ENCODE results near the gene IMMP2L.
"Not testable (repeated sequence)": the region's sequence is repeated elsewhere in the genome, so short reads cannot be mapped to it uniquely, and the experiment has no call there.

IMMP2L gene

DNA sequence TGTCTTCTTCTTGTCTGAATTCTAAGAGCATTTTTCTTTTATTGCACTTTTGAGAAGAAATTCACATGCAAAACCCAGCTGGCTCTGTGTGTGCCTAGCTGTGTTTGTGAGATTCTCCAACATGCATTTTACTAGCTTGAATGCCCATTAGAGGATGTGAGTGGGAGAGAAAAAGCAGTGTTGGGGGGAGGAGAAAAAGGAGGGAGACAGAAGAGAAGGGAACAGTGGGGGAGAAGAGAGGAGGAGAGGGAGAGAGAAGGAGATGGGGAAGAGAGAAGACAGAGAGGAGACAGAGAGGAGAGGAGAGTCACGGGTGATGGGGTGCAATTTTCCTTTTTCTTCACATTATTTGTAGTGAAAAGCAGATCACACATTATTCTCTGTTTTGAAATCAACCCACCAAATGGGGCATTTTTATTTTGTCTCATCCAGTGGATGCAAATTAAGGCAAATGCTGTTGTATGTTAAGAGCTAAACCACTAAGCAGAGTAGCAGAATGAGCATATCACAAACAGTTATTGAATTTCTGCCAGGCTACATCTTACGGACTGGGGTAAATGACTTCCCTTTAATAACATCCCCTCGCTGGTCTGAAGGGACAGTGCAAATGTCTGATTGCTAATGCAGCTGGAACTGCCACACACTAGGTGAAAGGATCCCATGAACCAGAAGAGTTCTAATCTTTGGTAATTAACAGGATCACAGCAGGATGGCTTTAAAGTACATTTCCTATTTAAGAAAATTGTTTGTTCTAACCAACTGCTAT lies 470.5 kb downstream of the IMMP2L start:
- peak; percentile 80 for DNase-seq

DNA sequence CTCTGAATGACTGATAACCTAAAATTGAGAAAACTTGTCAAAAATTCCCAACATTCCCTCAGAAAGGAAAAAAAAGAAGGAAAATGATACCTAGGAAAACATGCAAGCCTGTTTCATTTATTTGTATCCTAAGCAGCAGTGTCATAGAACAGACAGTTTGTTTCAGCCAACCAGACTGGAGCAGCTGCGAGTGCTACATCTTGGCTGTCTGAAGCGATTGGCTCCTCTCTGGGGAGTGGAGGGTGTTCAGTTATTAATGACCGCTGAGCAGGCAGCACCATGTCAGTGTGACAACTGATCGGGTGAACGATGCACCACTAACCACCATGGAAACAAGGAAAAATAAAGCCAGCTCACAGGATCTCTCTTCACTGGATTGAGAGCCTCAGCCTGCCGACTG lies 471.4 kb downstream of the IMMP2L start, which contains the start of gene LRRN3:
LRRN3 (plus strand) TSS at position 282 of the 400 bp plus-strand sequence. CDS start 31,646 bp downstream, outside the sequence.
- peak; percentile 77 for DNase-seq

DNA sequence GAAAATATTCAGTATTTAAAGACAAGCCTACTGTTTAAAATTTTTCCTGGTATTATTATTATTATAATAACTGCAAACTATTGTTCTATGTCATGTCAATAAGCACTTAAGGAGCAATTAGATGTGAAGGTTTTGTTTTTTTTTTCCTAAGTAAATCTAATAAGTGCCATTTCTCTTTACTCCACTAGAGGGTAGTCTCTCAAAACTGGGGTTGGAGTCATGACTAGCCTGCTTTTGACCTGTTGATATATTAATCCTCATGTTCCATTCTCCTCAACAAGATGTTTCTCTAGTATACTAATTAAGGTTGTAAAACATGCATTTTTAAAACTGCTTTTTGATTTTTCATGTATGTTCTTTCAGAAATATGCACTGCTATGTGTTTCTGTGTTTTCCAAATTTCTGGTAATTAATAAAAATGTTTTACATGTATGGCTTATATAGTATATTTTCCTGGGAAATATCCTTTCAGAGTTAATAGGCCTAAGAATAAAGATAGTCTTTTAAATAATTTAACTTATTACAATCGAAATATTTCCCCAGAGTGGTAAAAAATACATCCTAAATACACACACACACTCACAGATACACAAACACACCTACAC lies 472.4 kb downstream of the IMMP2L start:
- peak; percentile 72 for DNase-seq

DNA sequence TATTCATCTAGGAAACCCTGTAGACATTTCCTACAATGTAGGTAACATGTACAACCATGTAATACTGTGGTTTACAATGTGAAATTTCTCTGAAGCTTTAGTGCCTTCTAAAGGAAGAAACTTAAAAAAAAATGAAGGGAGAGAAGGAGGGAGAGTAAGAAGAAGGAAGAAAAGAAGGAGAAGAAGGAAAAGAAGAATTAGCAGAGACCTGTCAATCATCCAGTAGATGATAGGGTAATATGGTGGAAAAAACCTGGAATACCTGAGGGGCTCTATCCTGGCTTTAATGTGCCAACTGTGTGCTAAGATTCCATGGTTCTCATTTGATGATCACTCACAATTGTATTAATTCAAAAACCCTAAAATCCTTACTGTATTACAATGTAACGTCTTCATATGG lies 474.0 kb downstream of the IMMP2L start:
- DNase-seq = no peak

DNA sequence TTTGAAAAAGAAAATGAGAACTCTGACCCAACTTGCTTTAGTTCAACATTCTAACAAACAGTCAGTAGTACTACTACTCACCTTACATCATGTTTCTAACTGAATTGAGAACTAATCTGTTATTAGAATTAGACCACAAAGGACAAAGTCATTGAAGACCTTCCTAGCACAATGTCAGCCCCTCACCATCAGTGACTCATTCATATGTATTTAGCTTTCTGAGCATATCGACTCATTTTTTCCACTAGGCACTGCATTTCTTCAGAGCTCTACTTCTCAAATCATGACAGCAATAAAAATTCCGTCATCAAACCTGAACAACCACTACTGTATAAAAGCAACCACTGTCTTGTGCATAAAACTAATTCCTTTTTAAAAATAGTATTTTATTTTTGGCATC lies 475.8 kb downstream of the IMMP2L start:
- DNase-seq = no peak

DNA sequence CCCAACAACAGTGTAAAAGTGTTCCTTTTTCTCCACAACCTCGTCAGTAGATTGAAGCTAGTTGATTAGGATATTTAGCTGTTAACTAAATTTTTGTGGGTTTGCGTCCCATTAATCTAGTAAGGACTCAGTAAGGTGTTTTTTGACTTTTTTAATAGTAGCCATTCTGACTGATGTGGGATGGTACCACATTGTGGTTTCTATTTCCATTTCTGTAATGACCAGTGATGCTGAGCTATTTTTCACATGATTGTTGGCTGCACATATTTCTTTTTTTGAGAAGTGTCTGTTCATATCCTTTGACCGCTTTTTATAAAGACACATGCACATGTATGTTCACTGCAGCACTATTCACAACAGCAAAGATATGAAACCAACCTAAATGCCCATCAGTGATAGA lies 476.9 kb downstream of the IMMP2L start:
- no peak for DNase-seq

DNA sequence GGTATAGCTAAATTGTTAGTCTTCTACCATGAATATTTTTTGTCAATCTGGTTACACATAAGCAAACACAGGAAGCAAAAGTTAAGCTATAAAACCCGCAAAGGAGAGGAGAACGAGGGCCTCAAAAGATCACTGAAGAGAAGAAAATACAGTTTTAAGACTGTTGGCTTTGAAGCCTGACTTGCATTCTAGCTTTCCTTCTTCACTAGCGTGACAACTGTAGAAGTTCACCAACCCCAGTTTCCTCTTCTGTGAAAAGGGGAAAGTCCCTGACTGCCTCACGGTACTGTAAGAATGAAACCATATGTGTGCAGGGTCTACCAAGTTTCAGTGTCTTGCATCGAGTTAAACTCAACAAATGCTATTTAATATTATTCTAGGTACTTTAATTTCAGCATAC lies 478.9 kb downstream of the IMMP2L start:
- DNase-seq = no peak

DNA sequence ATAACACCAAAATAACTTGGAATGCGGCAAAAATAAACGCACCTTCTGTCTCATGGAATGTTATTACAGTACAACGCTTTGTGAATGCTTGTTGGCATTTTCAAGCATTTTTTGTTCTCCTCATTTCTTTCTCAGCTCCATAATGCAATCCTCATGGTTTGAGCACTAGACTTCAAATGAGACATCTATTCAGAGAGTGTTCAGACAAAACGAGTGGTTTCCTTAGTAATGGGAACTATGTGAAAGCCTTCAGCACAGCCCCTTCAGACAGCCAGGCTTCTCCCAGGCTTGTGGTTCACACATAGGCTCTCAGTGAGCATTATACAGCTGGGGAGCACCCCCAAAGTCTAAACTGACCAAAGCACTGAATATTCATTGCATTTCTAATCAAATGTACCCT lies 479.9 kb downstream of the IMMP2L start:
- no peak for DNase-seq

DNA sequence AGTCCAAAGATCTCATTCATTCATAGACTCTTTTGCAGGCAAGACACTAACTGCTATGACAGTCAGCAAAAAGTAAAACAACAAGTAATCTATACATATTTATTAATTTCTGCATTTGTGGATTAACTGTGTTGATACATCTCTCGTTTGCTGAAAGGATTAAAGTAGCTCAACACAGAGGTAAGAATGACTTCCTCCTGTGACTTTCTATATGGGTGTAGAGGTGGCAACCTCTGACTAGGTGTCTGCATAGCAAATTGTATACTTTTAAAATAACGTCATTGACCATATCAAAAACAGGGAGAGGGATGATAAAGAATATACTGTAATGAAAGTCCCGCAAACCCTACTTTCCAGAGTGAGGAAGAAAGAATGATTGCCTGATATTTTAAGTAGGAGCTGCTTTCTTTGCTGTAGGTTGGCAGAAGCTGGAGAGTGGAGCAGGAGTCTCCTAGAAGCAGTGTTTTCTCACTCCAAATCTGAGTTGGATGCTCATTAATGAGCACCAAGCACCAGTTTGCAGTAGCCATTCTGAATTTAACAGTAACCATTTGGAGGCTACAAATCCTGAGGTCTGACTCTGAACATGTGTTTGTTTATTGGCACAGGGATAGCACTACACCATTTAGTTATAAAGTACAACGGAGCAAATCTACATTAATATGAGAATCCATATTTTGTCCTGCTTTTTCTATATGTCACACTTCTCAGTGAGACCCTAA lies 480.6 kb downstream of the IMMP2L start:
- no peak for DNase-seq

DNA sequence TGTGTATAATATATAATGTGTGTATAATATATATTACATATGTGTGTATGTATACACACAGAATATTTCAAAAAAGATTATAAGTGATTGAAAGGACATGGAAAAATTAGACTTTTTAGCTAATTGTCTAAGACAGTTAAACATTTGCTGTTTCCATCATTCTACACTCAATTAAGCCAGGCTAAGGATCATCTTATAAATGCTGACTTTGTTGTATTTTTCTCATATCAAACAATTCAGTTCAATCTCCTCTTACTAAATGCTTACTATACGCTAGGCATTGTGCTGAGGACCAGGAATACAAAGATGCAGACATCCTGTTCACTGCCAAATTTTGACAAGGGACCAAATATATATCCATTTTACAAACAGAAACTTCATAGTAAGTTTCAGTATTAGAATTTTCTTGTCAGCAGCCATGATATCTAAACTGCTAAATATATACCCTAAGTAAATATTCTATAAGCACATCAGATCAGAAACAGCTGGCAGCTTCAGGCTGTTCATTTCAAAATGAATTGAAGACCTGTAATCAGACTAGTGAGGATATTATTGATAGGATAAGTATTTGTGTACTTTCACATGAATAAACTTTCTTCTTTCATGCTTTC lies 481.7 kb downstream of the IMMP2L start:
- no peak for DNase-seq

DNA sequence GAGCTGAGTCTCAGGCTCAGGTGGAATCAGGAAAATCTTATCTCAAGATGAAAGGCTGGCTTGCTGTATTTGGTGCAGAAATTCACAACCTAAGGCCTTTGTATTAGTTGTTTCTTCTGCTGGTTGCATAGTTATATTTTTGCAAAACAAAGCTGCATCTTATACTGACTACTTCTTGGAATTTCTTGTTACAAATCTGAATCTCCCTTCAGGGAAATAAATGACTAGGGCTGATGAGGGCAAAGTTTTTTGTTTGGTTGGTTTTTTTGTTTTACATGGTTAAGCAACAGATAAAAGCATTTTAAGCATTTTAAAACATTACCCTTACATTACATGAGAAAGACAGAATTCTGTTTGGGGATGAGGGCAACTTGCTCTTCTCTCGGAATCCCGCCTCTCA lies 485.3 kb downstream of the IMMP2L start:
- no peak for DNase-seq

DNA sequence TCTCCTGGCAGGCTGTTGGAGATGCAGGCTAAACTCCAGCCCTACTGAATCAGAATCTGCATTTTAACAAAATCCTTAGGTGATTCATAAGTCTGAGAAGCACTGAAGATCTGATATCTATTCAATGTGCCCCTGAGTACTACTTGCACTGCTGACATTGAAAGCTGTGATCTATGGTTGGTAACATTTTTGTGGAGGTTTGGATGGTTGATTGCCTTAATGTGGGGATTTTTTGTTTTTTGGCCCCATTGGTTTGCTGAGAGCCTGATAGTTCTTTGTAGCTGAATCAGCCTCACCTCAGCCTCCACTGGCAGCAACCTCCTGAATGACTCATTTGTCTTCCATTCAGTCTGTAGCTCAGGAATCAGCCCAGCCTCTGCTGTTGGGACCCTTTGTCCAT lies 486.1 kb downstream of the IMMP2L start:
- no peak for DNase-seq

DNA sequence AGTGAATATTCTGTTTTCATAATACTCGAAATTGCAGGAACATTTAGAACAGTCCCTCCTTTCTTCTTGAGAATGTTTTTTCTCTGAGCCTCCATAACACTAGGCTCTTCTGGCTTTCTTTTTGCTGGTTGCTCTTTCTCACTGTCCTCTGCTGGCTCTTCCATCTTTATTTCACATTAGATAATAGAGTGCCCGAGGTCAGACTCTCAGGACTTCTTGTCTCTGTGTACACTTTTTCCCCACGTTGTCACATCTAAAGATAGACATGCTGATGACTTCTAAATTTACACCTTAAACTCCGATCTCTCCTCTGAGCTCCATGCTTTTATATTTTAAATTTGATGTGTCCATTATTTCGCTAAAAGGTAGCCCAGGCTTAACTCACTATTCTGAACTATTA lies 486.8 kb downstream of the IMMP2L start:
- DNase-seq = no peak

DNA sequence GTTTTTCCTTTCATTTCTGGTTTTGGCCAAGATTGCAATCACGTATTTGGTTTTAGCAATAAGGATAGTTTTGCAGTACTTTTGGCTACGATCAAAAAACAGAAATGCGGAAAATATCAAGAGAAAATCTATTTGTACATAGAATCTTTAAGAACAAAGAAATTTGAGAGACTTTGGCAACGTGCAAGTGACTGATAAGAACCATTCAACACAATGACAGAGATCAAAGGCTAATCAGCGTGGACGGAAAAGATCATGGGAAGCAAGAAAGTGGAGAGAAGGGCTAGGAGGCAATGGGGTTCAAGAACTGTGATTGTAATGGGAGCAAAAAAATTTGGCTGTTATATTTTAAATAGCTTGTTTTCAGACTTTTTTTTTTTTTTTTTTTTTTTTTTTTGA lies 487.5 kb downstream of the IMMP2L start:
- DNase-seq = no peak

DNA sequence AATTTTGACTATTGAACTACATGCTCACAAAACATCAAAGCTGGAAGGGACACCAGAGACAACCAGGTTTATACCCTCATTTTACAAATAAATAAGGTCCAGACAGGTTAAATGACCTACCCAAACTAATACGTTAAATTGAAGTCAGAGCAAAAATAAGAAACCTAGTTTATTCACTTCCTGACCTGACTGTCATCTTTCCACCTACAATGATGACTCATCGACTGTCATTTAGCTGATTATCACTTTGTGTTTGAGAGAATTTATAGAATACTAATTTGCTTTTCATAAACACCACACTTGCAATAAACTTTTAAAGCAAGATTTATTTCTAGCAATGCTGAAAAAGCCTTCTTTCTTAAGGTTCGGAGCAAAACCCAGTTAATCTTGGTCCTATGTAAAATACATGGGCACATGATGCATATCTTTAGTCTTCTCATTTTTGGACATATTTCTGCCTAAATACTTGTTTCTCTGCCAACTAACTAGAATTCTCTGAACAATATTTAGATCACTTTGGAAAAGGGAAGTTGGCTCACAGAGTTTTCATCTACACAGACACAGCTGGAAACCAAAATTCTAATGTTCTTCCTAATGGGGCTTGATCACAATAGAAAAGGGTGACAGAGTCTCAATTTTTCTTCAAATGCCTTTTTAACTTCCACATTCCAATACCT lies 488.1 kb downstream of the IMMP2L start:
- DNase-seq = no peak

DNA sequence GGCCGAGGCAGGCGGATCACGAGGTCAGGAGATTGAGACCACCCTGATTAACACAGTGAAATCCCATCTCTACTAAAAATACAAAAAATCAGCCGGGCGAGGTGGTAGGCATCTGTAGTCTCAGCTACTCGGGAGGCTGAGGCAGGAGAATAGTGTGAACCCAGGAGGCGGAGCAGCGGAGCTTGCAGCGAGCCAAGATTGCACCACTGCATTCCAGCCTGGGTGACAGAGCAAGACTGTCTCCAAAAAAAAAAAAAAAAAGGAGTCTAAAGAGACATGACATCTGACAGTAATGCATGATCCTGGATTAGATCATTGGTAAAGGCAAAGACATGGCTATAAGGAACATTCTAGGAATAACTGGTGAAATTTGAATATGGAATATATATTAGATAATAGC lies 489.6 kb downstream of the IMMP2L start:
- not testable (repeated sequence) for DNase-seq

DNA sequence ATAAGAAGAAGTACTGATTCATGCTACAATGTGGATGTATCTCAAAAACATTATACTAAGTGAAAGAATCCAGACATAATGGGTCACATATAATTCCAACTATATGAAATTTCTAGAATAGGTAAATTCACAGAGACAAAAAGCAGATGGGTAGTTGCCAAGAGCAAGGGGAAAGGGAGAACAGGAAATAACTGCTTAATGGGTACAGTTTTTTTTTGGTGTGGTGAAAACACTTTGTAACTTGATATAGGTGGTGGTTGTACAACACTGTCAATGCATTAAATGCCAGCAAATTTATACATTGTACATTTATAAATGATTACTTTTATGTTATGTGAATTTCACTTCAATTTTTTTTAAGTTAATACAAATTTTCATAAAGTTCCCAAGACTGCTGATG lies 490.7 kb downstream of the IMMP2L start:
- DNase-seq = peak; percentile 22

DNA sequence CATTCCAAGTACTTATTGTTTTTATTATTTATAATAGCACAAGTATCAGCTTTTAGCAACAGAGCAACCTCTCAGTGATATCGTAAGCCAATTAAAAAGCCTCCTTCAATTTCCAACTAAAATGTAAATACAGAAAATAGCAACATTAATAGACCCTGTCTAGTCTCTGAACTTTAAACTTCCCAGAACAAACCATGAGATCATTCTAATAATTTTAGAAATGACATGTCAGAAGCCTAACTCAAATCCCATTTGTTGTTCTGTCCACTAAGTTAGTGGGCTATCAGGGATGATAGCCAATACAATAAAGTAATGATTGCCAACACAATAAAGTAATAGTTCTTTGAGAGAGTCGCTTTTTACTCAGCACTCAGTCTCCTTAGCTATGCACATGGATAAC lies 493.7 kb downstream of the IMMP2L start:
- no peak for DNase-seq

DNA sequence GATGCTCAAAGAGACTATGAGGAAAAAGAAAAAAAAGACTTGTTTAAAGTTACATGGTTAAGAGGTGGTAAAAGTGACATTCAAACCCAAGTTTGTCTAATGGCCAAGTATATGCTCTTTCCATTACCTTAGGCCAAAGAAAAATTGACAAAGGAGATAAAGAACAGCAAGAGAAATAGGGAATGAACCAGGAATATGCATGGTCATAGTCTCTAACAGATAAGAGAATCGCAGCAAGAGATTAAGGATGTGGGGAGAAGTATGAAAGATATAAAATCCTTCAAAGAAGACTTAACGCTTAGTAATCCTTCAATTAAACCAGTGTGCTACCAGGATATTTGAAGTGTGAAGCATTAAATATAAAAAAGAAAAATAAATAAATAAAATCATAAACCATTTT lies 494.6 kb downstream of the IMMP2L start:
- no peak for DNase-seq

DNA sequence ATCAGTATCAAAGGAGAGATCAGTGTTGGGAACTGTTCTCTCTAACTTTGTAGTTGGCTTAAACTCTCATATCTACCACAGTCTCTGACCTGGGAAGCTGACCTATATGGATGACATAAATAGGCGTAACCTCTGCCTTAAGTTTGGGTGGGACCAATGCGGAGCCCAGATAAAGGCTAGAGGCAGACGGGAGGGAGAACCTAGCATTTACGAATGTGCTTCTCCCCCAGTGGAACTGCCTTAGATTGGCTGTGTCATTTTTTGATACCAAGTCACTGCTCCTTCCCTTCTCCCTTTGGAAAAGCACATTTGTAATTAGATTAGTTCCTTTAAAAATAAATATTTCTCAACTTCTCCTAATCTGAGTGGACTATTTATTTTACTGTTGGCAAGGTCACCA lies 495.0 kb downstream of the IMMP2L start:
- no peak for DNase-seq

DNA sequence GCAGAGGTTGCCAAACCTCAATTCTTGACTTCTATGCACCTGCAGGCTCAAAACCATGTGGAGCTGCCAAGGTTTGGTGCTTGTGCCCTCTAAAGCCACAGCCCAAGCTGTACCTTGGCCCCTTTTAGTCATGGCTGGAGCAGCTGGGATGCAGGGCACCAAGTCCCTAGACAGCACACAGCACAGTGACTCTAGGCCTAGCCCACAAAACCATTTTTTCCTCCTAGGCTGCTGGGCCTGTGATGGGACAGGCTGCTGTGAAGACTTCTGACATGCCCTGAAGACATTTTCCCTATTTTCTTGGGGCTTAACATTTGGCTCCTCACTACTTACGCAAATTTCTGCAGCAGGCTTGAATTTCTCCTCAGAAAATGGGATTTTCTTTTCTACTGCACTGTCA lies 499.1 kb downstream of the IMMP2L start:
- DNase-seq = no peak

DNA sequence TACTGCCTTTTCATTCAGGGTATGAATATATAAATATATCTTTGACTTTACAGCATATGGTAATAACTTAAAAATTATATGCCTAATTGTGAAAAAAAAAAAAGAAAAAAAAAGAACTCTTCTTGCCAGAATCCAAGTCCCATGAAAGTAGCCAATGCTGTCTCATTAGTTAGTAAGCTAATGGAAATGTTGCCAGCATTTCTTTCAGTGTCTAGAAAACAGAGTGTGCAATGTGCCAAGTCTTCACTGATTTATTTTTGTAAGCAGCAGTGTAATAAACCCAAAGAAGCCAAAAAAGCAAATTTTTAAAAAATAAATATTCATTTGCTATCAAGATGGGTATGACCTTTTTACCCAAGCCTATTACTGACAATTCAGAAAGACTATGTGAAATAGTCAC lies 502.5 kb downstream of the IMMP2L start:
- DNase-seq = no peak

DNA sequence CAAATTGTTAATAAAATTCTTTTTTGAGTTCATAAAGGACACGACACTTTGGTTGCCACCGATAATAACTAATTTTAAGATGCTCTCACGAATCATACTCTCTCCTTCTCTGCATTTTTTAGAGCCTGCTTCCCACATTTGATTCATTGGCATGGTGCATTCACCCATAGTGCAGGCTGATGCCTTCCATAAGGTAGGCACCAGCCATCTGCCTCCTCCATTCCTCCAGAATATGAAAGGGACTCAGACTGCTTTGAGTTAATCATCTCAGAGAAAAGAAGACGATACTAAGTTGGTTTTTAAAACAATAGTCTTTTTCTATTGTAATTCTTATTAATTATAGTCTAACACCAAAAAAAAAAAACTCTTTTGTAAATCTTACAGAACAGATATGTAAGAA lies 505.2 kb downstream of the IMMP2L start:
- DNase-seq = no peak
